GM23248 (cell line): Measurements from ENCODE around the gene TNS3.

Experiments used
- EZH2 ChIP-seq: fragments of 200-600 bp; sonication (generic); IDR thresholded peaks from 2 replicates; pipeline ENCODE4 v1.6.1; 2018; ENCODE audit warnings: antibody characterized with exemption, mild to moderate bottlenecking; ENCODE audit not compliant: insufficient read depth, poor library complexity, severe bottlenecking
- EZH2phosphoT487 ChIP-seq: fragments of 200-600 bp; sonication (generic); IDR thresholded peaks from 2 replicates; pipeline ENCODE4 v1.6.1; 2018; ENCODE audit warnings: antibody characterized with exemption, moderate library complexity, mild to moderate bottlenecking, low read depth; ENCODE audit not compliant: insufficient read depth

DNA sequence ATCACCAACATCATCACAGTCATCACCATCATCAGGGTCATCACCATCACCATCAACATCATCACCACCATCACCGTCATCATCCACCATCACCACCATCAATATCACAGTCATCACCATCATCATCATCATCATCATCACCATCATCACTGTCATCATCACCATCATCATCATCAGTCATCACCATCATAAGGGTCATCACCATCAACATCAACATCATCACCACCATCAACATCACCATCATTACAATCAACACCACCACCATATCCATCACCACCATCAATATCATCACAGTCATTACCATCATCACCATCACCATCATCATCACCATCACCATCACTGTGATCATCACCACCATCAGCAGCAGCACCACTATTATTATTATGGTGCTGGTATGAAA, 218.9 kb downstream of the TNS3 start:
- TF ChIP-seq EZH2phosphoT487 (no peak), EZH2 (no peak)
